Measurements from ENCODE around the gene KSR1. TPM values are rescaled to one million over a fixed set of nuclear protein-coding genes. Genes with fewer than 3 reads are reported as not detected.
A peak's percentile ranks its signal among the peaks of the same experiment; 100 is the strongest.

The KSR1 gene
- total and polyA plus RNA-seq, 2 of the 8 experiments (the other 6 are each of a cell fraction or from before 2014, with no cell fraction given): 14.1 to 34.7 TPM

DNA sequence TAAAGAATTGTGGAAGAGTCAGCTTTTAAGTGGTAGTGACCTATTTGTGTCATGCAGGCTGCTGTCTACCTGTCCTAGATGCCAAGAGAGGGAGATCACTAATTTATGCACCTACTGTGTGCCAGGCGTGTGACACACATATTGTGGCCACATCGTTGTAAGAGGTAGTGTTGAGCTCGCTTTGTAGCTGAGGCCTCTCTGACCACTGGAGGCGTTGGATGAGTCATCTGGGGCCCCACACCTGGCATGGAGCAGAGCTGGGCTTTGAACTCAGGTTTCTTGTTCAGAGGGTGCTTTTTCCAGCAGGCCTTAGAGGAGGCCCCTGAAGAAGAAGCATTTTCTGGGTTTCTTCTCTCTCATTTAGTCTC lies 122.5 kb downstream of the KSR1 start:
- H3K4me3 ChIP-seq (ENCODE audit: extremely low read depth in 1 of 4, insufficient read depth in 2 of 4, low read depth in 3 of 4, low read length in 4 of 4): no peak overlapping the region
- ChIA-PET POLR2A (ENCODE audit: partially characterized antibody) (no interaction called here), CTCF (ENCODE audit: partially characterized antibody) (interaction anchor here (0.9 to 6.8 kb wide), 4 partner anchors 8 to 33 kb away, joined by 3 to 55 read pairs (median 6); no protein-coding TSS in a partner anchor)
- H3K79me1 ChIP-seq (ENCODE audit: low read depth, low read length): no peaks in the 10 kb centered on the region
- no peak overlapping the region for H3K56ac ChIP-seq (replicated peaks; ENCODE audit: insufficient read length, low read depth, low read length)
- no peak overlapping the region for H3K18ac ChIP-seq (ENCODE audit: extremely low read depth, low read length)
- H2AFZ ChIP-seq (ENCODE audit: low read length): no peak overlapping the region
- FAIRE-seq (no peak), DNase-seq (ENCODE audit: low read depth in 1 of 2, low spot score in 2 of 2) (no peak)
- H3K79me2 ChIP-seq (ENCODE audit: control insufficient read depth in 1 of 2, insufficient read depth in 2 of 2, low read length in 2 of 2): peaks cover 0 to 16% of the 10 kb centered on the region in 2 experiments; a peak in 1 of 4 replicates
- no peak for TF ChIP-seq SAP30 (IDR thresholded peaks at IDR 0.05; ENCODE audit: insufficient read depth, insufficient replicate concordance, low read length)
- peak; percentile 65; the same call in 1 of the 2 replicates for TF ChIP-seq JUND (IDR thresholded peaks at IDR 0.05; ENCODE audit: low read length)
- H4K20me1 ChIP-seq (replicated peaks in 1 of 2; ENCODE audit: control insufficient read depth in 1 of 2, insufficient read depth in 2 of 2, low read length in 2 of 2): peaks cover 0 to 4% of the 10 kb centered on the region in 2 experiments
- no peaks in the 10 kb centered on the region for H3K23me2 ChIP-seq (ENCODE audit: low read depth, low read length)
- H3K9me3 ChIP-seq (ENCODE audit: insufficient read depth in 2 of 2, low read depth in 1 of 2, low read length in 1 of 2): no peaks in the 10 kb centered on the region
- H3K27me3 ChIP-seq (replicated peaks in 1 of 4; ENCODE audit: control insufficient read depth in 3 of 4, extremely low read depth in 1 of 4, insufficient read depth in 3 of 4, low read length in 3 of 4): no peaks in the 10 kb centered on the region
- H4K8ac ChIP-seq (ENCODE audit: extremely low read depth, insufficient read depth, low read length): no peak overlapping the region
- no peak overlapping the region for H4K5ac ChIP-seq (ENCODE audit: insufficient read length, low read depth, low read length)
- H3K4me2 ChIP-seq (ENCODE audit: insufficient read depth in 1 of 2, low read depth in 2 of 2, low read length in 2 of 2): no peak overlapping the region
- no peak overlapping the region for H2AK5ac ChIP-seq (ENCODE audit: low read depth, low read length)
- H2BK5ac ChIP-seq (ENCODE audit: low read depth, low read length): no peak overlapping the region
- no peak overlapping the region for H2BK120ac ChIP-seq (replicated peaks; ENCODE audit: low read depth, low read length)
- H3K36me3 ChIP-seq (ENCODE audit: control insufficient read depth in 2 of 4, insufficient read depth in 4 of 4, low read length in 3 of 4): no peaks in the 10 kb centered on the region; a peak in 2 of 8 replicates
- no peak overlapping the region for H3K9ac ChIP-seq (replicated peaks in 1 of 4; ENCODE audit: extremely low read depth in 1 of 4, low read depth in 3 of 4, low read length in 3 of 4)
- H4K91ac ChIP-seq (replicated peaks; ENCODE audit: insufficient read length, low read length): no peak overlapping the region
- no peak overlapping the region for H2BK12ac ChIP-seq (ENCODE audit: low read depth, low read length)
- no peak overlapping the region for H3K14ac ChIP-seq (ENCODE audit: insufficient read length)
- no peak overlapping the region for H2BK20ac ChIP-seq (ENCODE audit: low read length)
- no peak overlapping the region for H3K27ac ChIP-seq (ENCODE audit: low read depth, low read length)
- no peak overlapping the region for H2BK15ac ChIP-seq (ENCODE audit: low read length)
- WGBS, 2 experiments (ENCODE audit: extremely low coverage in 1 of 2, insufficient coverage in 1 of 2, insufficient read length in 1 of 2, insufficient replicate concordance in 2 of 2, low coverage in 1 of 2, low lambda C conversion rate in 2 of 2, missing lambda C conversion rate in 1 of 2): 83% methylated on average over 4 of the region's 4 CpGs; no CpG with 5 or more reads in 1 of the 2 experiments
- H3K4ac ChIP-seq (replicated peaks; ENCODE audit: insufficient read length, low read depth, low read length): no peak overlapping the region
- no peak overlapping the region for H3K23ac ChIP-seq (ENCODE audit: insufficient read length)
- peaks cover 2 to 12% (median 8%) of the 10 kb centered on the region in 4 experiments; a peak in 6 of 7 replicates for H3K4me1 ChIP-seq (replicated peaks in 1 of 4; ENCODE audit: control insufficient read depth in 3 of 4, insufficient read depth in 4 of 4, low read length in 3 of 4)

All from H1 (cell line).